Prostate gland (tissue), 2 donors: Measurements from ENCODE around the gene TBXA2R.

Experiments
- CTCF ChIP-seq, 4 experiments: fragments of 200-600 bp in 2 of 4; fragments of 450-650 bp in 2 of 4; sonication (generic) in 2 of 4; IDR thresholded peaks; 1 replicate in 3 of 4; 2 replicates in 1 of 4; pipeline ENCODE4 v1.5.1; 2016 to 2019; ENCODE audit warnings: antibody characterized with exemption in 4 of 4, mild to moderate bottlenecking in 2 of 4, moderate library complexity in 2 of 4
- POLR2A ChIP-seq: fragments of 450-650 bp; IDR thresholded peaks from one replicate; pipeline ENCODE4 v1.6.1; 2016; ENCODE audit warnings: antibody characterized with exemption, mild to moderate bottlenecking

- TF ChIP-seq CTCF (IDR thresholded peaks at IDR 0.05) (peak in 1 of 4 experiments; percentile 29), POLR2A (no peak)
Observed at GRCh38 chr19:3618811-3619630, 12.3 kb upstream of the TBXA2R start.
